ENCODE data around the gene EPB41L4B. TPM values are rescaled to one million over a fixed set of nuclear protein-coding genes. Genes with fewer than 3 reads are reported as not detected.

Gene EPB41L4B
- total and polyA plus RNA-seq, 2 of the 4 experiments (the other 2 are of a cell fraction): 0.36 to 0.54 TPM

DNA sequence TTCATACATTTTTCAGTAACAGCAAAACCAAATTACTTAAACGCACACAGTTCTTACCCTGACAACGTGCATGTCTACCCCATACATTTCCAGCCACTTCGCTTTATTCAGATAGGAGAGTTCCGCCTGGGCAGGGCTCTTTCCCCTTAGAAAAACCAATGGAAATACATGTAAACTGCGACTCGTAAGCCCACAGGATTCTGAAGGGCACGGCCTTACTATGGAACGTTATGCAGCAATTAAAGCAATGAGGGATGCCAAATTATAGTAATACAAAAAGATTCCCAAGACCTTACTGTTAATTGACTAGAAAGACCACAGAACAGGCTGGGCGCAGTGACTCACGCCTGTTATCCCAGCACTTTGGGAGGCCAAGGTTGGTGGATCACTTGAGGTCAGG lies 64.5 kb downstream of the EPB41L4B start:
- H3K27me3 ChIP-seq (ENCODE audit: control insufficient read depth, insufficient read depth, low read length): peaks cover 4% of the 10 kb centered on the region
- DNase-seq: peak; percentile 41
- H3K9me1 ChIP-seq (ENCODE audit: insufficient read depth, low read length): peaks cover 13% of the 10 kb centered on the region; the same call in 1 of the 2 replicates
- H2BK5ac ChIP-seq (ENCODE audit: low read depth, low read length, poor library complexity, severe bottlenecking): no peak overlapping the region
- H3K14ac ChIP-seq (replicated peaks; ENCODE audit: low read depth, low read length): no peak overlapping the region
- H3K79me1 ChIP-seq (ENCODE audit: low read depth in 1 of 2, low read length in 2 of 2): no peaks in the 10 kb centered on the region
- H2BK20ac ChIP-seq (ENCODE audit: low read depth, low read length): no peak overlapping the region
- no peaks in the 10 kb centered on the region for H4K20me1 ChIP-seq (ENCODE audit: insufficient read depth, low read length)
- TF ChIP-seq ELK1 (IDR thresholded peaks at IDR 0.05; ENCODE audit: borderline replicate concordance, low read depth, low read length): no peak
- TF ChIP-seq RAD21 (IDR thresholded peaks at IDR 0.05; ENCODE audit: low read length): no peak
- TF ChIP-seq, protein P1, sequence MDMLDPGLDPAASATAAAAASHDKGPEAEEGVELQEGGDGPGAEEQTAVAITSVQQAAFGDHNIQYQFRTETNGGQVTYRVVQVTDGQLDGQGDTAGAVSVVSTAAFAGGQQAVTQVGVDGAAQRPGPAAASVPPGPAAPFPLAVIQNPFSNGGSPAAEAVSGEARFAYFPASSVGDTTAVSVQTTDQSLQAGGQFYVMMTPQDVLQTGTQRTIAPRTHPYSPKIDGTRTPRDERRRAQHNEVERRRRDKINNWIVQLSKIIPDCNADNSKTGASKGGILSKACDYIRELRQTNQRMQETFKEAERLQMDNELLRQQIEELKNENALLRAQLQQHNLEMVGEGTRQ (IDR thresholded peaks at IDR 0.05; ENCODE audit: low read depth, low read length): no peak
- TF ChIP-seq MAFK (IDR thresholded peaks at IDR 0.05; ENCODE audit: low read depth, low read length): no peak
- TF ChIP-seq BHLHE40 (IDR thresholded peaks at IDR 0.05; ENCODE audit: low read depth, low read length): no peak
- no peak for TF ChIP-seq CHD1 (IDR thresholded peaks at IDR 0.05; ENCODE audit: low read depth, low read length)
- no peak for TF ChIP-seq RCOR1 (IDR thresholded peaks at IDR 0.05; ENCODE audit: insufficient replicate concordance, low read length)
- TF ChIP-seq CEBPB (IDR thresholded peaks at IDR 0.05; ENCODE audit: low read depth, low read length): no peak
- TF ChIP-seq, protein P2, sequence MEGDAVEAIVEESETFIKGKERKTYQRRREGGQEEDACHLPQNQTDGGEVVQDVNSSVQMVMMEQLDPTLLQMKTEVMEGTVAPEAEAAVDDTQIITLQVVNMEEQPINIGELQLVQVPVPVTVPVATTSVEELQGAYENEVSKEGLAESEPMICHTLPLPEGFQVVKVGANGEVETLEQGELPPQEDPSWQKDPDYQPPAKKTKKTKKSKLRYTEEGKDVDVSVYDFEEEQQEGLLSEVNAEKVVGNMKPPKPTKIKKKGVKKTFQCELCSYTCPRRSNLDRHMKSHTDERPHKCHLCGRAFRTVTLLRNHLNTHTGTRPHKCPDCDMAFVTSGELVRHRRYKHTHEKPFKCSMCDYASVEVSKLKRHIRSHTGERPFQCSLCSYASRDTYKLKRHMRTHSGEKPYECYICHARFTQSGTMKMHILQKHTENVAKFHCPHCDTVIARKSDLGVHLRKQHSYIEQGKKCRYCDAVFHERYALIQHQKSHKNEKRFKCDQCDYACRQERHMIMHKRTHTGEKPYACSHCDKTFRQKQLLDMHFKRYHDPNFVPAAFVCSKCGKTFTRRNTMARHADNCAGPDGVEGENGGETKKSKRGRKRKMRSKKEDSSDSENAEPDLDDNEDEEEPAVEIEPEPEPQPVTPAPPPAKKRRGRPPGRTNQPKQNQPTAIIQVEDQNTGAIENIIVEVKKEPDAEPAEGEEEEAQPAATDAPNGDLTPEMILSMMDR (conservative IDR thresholded peaks at IDR 0.05; ENCODE audit: low read depth, low read length): no peak
- no peak for TF ChIP-seq SMC3 (IDR thresholded peaks at IDR 0.05; ENCODE audit: low read depth, low read length)
- TF ChIP-seq RFX5 (IDR thresholded peaks at IDR 0.05; ENCODE audit: low read depth, low read length): no peak
- TF ChIP-seq MXI1 (IDR thresholded peaks at IDR 0.05; ENCODE audit: borderline replicate concordance, low read depth, low read length): no peak
- no peak for TF ChIP-seq MAZ (IDR thresholded peaks at IDR 0.05; ENCODE audit: borderline replicate concordance, low read depth, low read length)
- no peak for TF ChIP-seq POLR2A (IDR thresholded peaks at IDR 0.05; ENCODE audit: low read depth, low read length)
- TF ChIP-seq FOS (IDR thresholded peaks at IDR 0.05; ENCODE audit: low read depth, low read length): no peak
- TF ChIP-seq NFE2L2 (IDR thresholded peaks at IDR 0.05; ENCODE audit: low read depth, low read length): no peak
- no peak overlapping the region for H2AK9ac ChIP-seq (replicated peaks; ENCODE audit: low read depth, low read length, poor library complexity)
- no peak overlapping the region for H2AK5ac ChIP-seq (ENCODE audit: low read depth, low read length)
- in situ Hi-C loops (cut with MboI; ENCODE audit: low sequenced_read_pairs) (no loop called here), intact Hi-C loops (cut with micrococcal nuclease) (loop anchor here (10.0 kb wide), 1 partner anchor 142 kb away; the partner anchor contains the start of gene TMEM245), dilution Hi-C loops (cut with HindIII; ENCODE audit: low sequenced_read_pairs, unreplicated experiment) (no loop called here)
- H4K8ac ChIP-seq (ENCODE audit: low read depth in 2 of 2, low read length in 2 of 2): no peak overlapping the region
- no peak overlapping the region for H2AFZ ChIP-seq (replicated peaks; ENCODE audit: low read length, poor library complexity)
- no peak overlapping the region for H3K4me2 ChIP-seq (ENCODE audit: low read depth, low read length)
- no peak overlapping the region; the same call in 1 of the 2 replicates for H4K91ac ChIP-seq (ENCODE audit: insufficient read depth, low read depth, low read length)
- H3K4ac ChIP-seq (ENCODE audit: low read depth, low read length): no peak overlapping the region
- H3K9ac ChIP-seq (ENCODE audit: low read depth, low read length): no peak overlapping the region
- H3K36me3 ChIP-seq (ENCODE audit: control insufficient read depth, insufficient read depth, low read length): no peaks in the 10 kb centered on the region
- no peak overlapping the region for H3K23ac ChIP-seq (ENCODE audit: low read depth, low read length)
- 83% methylated on average over 1 of the region's 10 CpGs; no CpG with 5 or more reads in 1 of the 2 experiments for WGBS, 2 experiments (ENCODE audit: extremely low coverage in 2 of 2, insufficient read length in 1 of 2)
- BruUV-seq (replicated peaks): no TSS peak
- no peak overlapping the region for H3K56ac ChIP-seq (ENCODE audit: extremely low read depth, insufficient read depth, low read length)
- H2BK120ac ChIP-seq (ENCODE audit: low read depth, low read length): peak overlapping the region; percentile 28; the same call in 1 of the 2 replicates
- ChIA-PET POLR2A (ENCODE audit: unreplicated experiment) (interaction anchor here (0.6 kb wide), 1 partner anchor 13 kb away, joined by 4 read pairs; no protein-coding TSS in a partner anchor), CTCF (no interaction called here)
- no peak for ATAC-seq (ENCODE audit: low read depth)
- H3K9me3 ChIP-seq (ENCODE audit: control insufficient read depth, insufficient read depth, low read length): no peaks in the 10 kb centered on the region
- H3K4me3 ChIP-seq (ENCODE audit: insufficient read depth, low read depth, low read length): no peak overlapping the region
- H2BK15ac ChIP-seq (ENCODE audit: low read depth, low read length): no peak overlapping the region
- no peak overlapping the region for H3K18ac ChIP-seq (ENCODE audit: low read depth, low read length)
- peaks cover 20% of the 10 kb centered on the region for H3K4me1 ChIP-seq (ENCODE audit: control insufficient read depth, insufficient read depth, low read length)
- H3K27ac ChIP-seq (ENCODE audit: insufficient read depth, low read length): no peak overlapping the region
- H4K5ac ChIP-seq (ENCODE audit: low read depth, low read length): no peak overlapping the region

All from IMR-90 (cell line).